ENCODE data around the gene ULK1.
A peak's percentile ranks its signal among the peaks of the same experiment; 100 is the strongest.

ULK1 gene

GRCh38 chr12:131927110-131928079, 33.0 kb downstream of the ULK1 start:
- Histone ChIP-seq H3K27ac (0 out of 2 replicates have a peak overlapping the region, but pooled peaks have one; percentile 91), H3K9ac (no peak overlapping the region; the same call in 1 of the 2 replicates), H3K4me1 (peaks cover 65% of the 10 kb centered on the region), H3K9me3 (no peaks in the 10 kb centered on the region; the same call in none of the 2 replicates), H4K20me1 (peaks cover 40% of the 10 kb centered on the region), H3K27me3 (no peaks in the 10 kb centered on the region), H3K4me3 (no peak overlapping the region), H3K36me3 (peaks cover 25% of the 10 kb centered on the region), H3K4me2 (peak overlapping the region; percentile 90)
- no peak for TF ChIP-seq Cebpa-rat (IDR thresholded peaks at IDR 0.05)

GRCh38 chr12:131928080-131928710, 33.8 kb downstream of the ULK1 start:
- Histone ChIP-seq H3K4me3 (peak overlapping the region; percentile 93), H3K9ac (peak overlapping the region; percentile 83), H4K20me1 (peaks cover 39% of the 10 kb centered on the region), H3K36me3 (peaks cover 28% of the 10 kb centered on the region), H3K9me3 (no peaks in the 10 kb centered on the region; the same call in none of the 2 replicates), H3K4me1 (peaks cover 63% of the 10 kb centered on the region), H3K4me2 (peak overlapping the region; percentile 90), H3K27ac (peak overlapping the region; percentile 91), H3K27me3 (no peaks in the 10 kb centered on the region)
- no peak for TF ChIP-seq Cebpa-rat (IDR thresholded peaks at IDR 0.05)

GRCh38 chr12:131928711-131929580, 34.5 kb downstream of the ULK1 start, which contains the start of gene PUS1:
TSS of gene PUS1 (plus strand) at chr12:131929276. CDS start at chr12:131929723, 447 bp downstream.
- Histone ChIP-seq H3K27ac (peak within 1 kb of the TSS; percentile 96), H4K20me1 (peaks cover 40% of the 10 kb centered on the region), H3K9me3 (no peaks in the 10 kb centered on the region; the same call in none of the 2 replicates), H3K4me3 (peak within 1 kb of the TSS; percentile 93), H3K9ac (peak within 1 kb of the TSS; percentile 97), H3K4me2 (peak within 1 kb of the TSS; percentile 96), H3K36me3 (peaks cover 35% of the 10 kb centered on the region), H3K4me1 (peaks cover 55% of the 10 kb centered on the region), H3K27me3 (no peaks in the 10 kb centered on the region)
- TF ChIP-seq Cebpa-rat (IDR thresholded peaks at IDR 0.05) = no peak

GRCh38 chr12:131929581-131930456, 35.4 kb downstream of the ULK1 start:
- Histone ChIP-seq H3K9ac (peak overlapping the region; percentile 97), H3K36me3 (peaks cover 44% of the 10 kb centered on the region), H4K20me1 (peaks cover 46% of the 10 kb centered on the region), H3K27ac (peak overlapping the region; percentile 96), H3K4me3 (peak overlapping the region; percentile 93), H3K4me2 (peak overlapping the region; percentile 96), H3K27me3 (no peaks in the 10 kb centered on the region), H3K9me3 (no peaks in the 10 kb centered on the region; the same call in none of the 2 replicates), H3K4me1 (peaks cover 47% of the 10 kb centered on the region)
- TF ChIP-seq Cebpa-rat (IDR thresholded peaks at IDR 0.05) = no peak

GRCh38 chr12:131930510-131930909, 36.1 kb downstream of the ULK1 start:
- Histone ChIP-seq H3K4me3 (peak overlapping the region; percentile 93), H3K4me2 (peak overlapping the region; percentile 96), H3K9me3 (no peaks in the 10 kb centered on the region; the same call in none of the 2 replicates), H3K27me3 (no peaks in the 10 kb centered on the region), H3K36me3 (peaks cover 51% of the 10 kb centered on the region), H3K27ac (peak overlapping the region; percentile 96), H4K20me1 (peaks cover 46% of the 10 kb centered on the region), H3K9ac (peak overlapping the region; percentile 97), H3K4me1 (peaks cover 40% of the 10 kb centered on the region)
- TF ChIP-seq Cebpa-rat (IDR thresholded peaks at IDR 0.05) = no peak

GRCh38 chr12:131933387-131933786, 39.0 kb downstream of the ULK1 start:
- Histone ChIP-seq H3K9ac (no peak overlapping the region), H3K27ac (no peak overlapping the region), H3K9me3 (no peaks in the 10 kb centered on the region), H3K4me3 (no peak overlapping the region), H3K27me3 (no peaks in the 10 kb centered on the region), H3K4me2 (no peak overlapping the region), H3K36me3 (peaks cover 80% of the 10 kb centered on the region), H4K20me1 (peaks cover 46% of the 10 kb centered on the region), H3K4me1 (peaks cover 28% of the 10 kb centered on the region)
- no peak for TF ChIP-seq Cebpa-rat (IDR thresholded peaks at IDR 0.05)

- H3K9ac ChIP-seq = no peak overlapping the region
- no peaks in the 10 kb centered on the region for H3K27me3 ChIP-seq
- H3K9me3 ChIP-seq = no peaks in the 10 kb centered on the region
- no peak overlapping the region for H3K4me2 ChIP-seq
- no peak overlapping the region for H3K27ac ChIP-seq
- peaks cover 26% of the 10 kb centered on the region for H3K4me1 ChIP-seq
- no peak for TF ChIP-seq Cebpa-rat (IDR thresholded peaks at IDR 0.05)
- H3K36me3 ChIP-seq = peaks cover 91% of the 10 kb centered on the region
- H4K20me1 ChIP-seq = peaks cover 53% of the 10 kb centered on the region
- H3K4me3 ChIP-seq = no peak overlapping the region
These were observed 40.1 kb downstream of the ULK1 start for GRCh38 chr12:131934535-131934934.

- TF ChIP-seq Cebpa-rat (IDR thresholded peaks at IDR 0.05) = no peak
- Histone ChIP-seq H3K4me3 (no peak overlapping the region), H3K9ac (no peak overlapping the region), H4K20me1 (peaks cover 58% of the 10 kb centered on the region), H3K27ac (no peak overlapping the region), H3K27me3 (no peaks in the 10 kb centered on the region), H3K36me3 (peaks cover 100% of the 10 kb centered on the region), H3K9me3 (no peaks in the 10 kb centered on the region), H3K4me2 (no peak overlapping the region), H3K4me1 (no peaks in the 10 kb centered on the region)
These were observed 43.7 kb downstream of the ULK1 start for GRCh38 chr12:131938082-131938481.

All from BLaER1 (cell line).